Daoy (cell line): Measurements from ENCODE around the gene VEGFB. TPM values are rescaled to one million over a fixed set of nuclear protein-coding genes. Genes with fewer than 3 reads are reported as not detected.

Experiments used
- DNase-seq: peaks from one replicate; pipeline ENCODE4 v3.0.0-alpha.2; 2015; ENCODE audit warnings: low read depth
- total RNA-seq: library from RNA; depleted of rRNA; stranded (reverse); fragments of >200 nt; shearing (Covaris generic); gene quantifications from 2 replicates; pipeline ENCODE4 v1.2.3, GENCODE V29; 2014; rRNA removed

The VEGFB gene, protein sequence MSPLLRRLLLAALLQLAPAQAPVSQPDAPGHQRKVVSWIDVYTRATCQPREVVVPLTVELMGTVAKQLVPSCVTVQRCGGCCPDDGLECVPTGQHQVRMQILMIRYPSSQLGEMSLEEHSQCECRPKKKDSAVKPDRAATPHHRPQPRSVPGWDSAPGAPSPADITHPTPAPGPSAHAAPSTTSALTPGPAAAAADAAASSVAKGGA
- 6.7 and 8.9 TPM in 2 replicates for total RNA-seq

DNA sequence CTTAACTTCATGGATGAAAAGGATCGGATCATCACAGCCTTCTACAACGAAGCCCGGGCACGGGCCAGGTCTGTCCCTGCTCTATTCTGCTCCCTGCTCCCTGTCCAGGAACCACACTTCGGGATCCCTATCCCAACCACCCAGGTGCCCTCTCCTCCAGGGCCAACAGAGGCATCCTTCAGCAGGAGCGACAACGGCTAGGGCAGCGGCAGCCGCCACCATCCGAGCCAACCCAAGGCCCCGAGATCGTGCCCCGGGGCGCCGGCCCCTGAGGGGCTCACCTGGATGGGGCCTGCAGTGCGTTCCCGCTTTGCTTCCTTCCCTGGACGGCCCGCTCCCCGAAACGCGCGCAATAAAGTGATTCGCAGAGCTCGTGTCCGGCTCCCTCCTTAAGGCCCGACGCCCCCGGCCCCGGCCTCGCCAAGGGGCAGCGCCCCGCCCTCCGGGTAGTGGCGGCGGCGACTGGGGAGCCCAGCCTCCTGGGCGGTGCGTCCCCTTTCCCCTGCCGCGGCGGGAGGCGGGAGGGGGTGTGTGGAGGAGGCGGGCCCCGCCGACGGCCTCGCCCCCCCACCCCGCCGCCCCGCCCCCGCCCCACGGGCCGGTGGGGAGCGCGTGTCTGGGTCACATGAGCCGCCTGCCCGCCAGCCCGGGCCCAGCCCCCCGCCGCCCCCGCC is at the start of gene VEGFB:
Gene VEGFB, plus strand, starts transcription at position 672 of the 674 bp plus-strand sequence. CDS start 250 bp downstream, outside the sequence.
- peak; percentile 71 for DNase-seq

- DNase-seq, result peak; percentile 81
Measured at GRCh38 chr11:64185175-64185692, 49.1 kb upstream of the VEGFB start.

DNA sequence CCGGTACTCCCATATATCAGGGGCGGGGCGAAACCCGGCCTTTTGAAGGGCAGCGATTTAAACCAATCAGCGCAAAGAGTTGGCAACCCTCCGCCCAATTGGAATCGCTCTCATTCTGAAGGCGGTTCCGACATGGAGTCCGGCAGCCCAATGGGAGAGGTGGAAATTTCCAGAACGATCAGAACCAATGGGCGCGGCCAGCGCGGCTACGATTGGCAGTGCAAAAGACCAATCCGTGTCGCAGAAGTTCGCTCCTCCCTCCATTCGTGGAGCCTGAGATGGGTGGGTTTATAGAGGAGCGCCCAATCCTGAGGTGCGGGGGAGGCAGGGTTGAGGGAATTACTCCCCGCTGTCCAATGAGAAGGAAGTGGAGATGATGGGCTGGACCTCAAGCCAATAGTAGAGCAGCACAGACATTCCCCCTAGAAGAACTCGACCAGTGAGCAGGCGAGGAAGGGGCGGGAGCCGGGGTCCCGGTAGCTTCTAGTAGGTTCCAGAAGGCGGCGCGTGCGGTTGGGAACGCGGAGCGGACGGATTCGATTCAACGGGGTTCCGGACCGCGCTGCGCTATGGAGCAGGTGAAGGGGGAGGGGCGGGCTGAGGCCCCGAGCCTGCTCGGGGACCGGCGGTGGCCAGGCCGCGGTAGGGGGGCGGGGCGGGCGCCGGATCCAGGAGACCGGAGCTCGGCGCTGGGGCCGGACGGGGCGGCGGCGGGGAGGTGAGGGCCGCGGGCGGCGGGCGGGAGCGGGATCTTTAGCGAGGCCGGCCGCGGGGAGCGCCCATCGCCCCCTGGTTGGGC is 48.5 kb upstream of the VEGFB start, which contains the start of gene STIP1:
Gene STIP1, plus strand, starts transcription at position 479 of the 799 bp plus-strand sequence. Its CDS starts 91 bp downstream, at position 570.
- DNase-seq, result peak; percentile 99

DNA sequence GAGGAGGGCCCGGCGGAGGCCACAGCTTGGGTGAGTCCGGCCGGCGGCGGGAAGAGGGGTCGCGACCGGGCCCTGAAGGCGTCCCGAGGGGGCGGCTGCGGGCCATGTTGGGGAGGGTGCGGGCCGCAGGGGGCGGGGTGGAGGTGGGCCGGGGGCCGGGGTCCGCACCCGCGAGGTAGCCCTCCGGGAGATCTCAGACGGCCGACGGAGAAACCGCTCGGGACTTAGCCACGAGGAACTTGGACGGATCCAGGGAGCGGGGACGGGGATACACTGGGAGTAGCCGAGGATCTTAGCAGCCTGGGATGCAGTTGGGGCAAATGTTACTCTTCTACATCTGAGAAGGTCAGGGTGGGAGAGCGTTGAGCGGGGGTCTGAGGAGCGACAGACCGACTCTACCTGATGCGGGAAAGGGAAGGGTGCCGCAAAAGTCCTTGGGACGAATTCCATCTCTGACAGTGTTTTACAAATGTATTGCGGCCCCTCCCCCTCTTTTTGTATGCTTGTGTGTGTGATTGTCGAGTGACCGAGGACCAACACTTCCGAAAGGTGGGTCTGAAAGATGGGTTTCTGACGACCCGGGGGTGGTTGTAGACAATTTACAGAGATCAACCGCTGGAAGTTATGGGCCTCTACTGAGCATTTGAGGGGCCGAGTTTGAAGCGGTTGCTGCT is 47.8 kb upstream of the VEGFB start:
- DNase-seq, result no peak

- DNase-seq, result no peak
Measured at GRCh38 chr11:64192434-64192833, 42.0 kb upstream of the VEGFB start.

DNA sequence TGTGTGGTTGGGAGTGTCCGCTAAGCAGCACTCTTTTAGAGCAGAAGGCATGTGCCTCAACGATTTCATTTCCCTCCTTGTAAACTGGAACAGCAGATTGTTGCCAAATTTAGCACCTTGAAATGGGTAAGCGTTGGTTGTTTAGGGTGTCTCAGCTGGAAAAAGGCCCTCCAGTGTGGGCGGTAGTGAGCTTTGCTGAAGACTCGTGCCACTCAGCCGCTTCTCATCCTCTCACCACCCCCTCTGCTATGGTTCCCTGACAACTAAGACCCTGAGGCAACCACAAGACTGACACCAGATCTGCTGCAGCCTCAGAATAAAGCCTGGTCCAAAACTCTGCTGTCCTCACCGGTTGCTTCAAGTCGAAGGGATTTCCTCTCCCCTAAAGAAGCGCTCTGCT is 37.8 kb upstream of the VEGFB start:
- DNase-seq, result no peak

- DNase-seq, result no peak
Measured at GRCh38 chr11:64198511-64198910, 35.9 kb upstream of the VEGFB start.

- no peak for DNase-seq
Measured at GRCh38 chr11:64201543-64201942, 32.8 kb upstream of the VEGFB start.

- DNase-seq, result no peak
Measured at GRCh38 chr11:64202992-64203391, 31.4 kb upstream of the VEGFB start.

- DNase-seq, result no peak
Measured at GRCh38 chr11:64203421-64204079, 30.8 kb upstream of the VEGFB start.

DNA sequence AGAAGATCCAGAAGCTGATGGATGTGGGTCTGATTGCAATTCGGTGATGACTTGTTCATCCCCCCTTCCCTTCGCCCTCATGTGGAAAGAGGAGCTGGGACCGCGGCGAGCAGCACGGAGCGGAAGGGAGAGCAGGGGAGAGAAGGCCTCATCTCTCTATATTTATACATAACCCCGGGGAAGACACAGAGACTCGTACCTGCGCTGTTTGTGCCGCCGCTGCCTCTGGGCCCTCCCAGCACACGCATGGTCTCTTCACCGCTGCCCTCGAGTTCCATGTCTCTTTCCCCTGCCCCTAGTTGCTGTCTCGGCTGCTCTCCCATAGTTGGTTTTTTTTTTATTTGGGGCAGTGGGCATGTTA is 30.3 kb upstream of the VEGFB start:
- DNase-seq, result no peak

GRCh38 chr11:64204464-64204989 is 29.9 kb upstream of the VEGFB start:
- peak; percentile 95 for DNase-seq

DNA sequence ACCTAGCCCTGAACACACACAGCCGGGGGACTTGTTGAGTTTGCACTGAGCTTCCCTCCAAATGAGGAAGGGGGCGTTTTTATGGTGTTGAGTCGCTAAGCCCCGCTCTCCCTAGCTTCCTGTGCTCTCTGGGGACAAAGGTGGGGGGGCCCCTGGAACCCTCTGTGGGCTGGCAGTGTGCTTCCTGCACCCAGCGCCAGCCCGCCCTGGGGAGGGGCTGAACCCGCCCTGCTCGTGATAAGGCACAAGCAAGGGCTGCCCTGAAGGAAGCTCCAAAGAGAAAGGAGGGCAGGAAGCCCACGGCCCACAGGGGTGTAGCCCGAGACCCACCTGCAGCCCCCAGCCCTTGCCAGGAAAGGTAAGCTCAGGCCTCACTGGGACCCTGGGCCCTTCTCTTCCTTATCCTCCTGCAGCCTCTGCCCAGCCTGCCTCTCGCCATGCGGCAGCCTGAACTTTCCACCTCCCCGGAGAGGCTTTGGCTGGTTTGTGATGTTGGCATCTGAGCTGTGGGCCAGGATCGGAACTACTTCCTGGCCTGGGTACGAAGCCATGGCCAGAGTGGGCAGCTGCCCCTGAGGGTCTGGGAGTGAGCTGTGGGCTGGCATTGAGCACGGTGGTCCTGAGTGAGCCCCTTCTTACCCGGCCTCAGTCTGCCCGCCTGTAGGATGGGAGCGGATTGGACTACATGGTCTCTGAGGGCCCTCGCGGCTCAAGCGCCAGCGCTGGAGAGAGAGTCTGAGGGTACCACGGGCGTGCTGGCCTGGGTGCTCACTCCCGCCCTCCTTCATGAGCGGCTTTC is 27.7 kb upstream of the VEGFB start, which contains the start of gene FERMT3:
Gene FERMT3, plus strand, starts transcription at position 265 of the 799 bp plus-strand sequence. CDS start 644 bp downstream, outside the sequence.
- no peak for DNase-seq

- DNase-seq, result peak; percentile 81
Measured at GRCh38 chr11:64207256-64208085, 26.9 kb upstream of the VEGFB start.

GRCh38 chr11:64208086-64208795 is 26.1 kb upstream of the VEGFB start:
- no peak for DNase-seq

DNA sequence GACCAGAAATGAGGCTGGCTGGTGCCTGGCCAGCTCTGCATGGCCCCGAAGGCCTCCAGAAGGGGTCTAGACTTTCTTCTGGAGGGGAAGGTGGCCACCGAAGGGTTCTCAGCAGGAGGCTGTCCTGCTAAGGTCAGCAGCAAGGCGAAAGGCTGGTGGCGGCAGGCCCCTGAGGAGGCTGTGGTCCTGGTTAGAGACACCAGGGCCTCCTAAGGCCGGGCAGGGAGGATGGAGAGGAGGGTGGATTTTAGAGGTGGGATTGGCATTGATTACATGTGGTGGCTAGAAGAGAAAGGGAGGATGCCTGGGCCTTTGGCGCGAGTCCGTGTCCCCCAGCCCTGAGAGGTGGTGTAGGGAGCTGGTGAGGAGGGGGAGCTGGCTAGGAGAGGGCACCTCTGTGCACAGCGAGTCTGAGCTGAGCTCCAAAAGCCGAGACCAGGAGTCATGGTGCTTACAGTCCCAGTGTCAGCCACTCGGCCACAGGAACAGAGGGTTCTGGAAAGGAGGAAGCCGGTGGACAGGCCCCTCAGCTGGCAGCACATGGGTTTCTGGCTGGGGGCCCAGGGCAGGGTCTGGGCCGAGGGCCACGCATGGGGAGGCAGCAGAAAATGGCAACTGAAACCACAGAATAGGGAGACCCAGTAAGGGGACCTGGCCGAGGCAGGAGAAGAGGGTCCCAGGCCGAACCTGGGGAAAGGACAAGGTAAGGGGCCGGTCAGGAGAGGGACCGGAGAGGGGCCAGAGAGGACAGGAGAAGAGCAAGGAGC is 25.4 kb upstream of the VEGFB start:
- DNase-seq, result no peak

GRCh38 chr11:64209563-64209843 is 24.9 kb upstream of the VEGFB start:
- no peak for DNase-seq
